HEK293 (cell line): ENCODE measurements around the gene PRPF38A.

Source experiments
- CTCF ChIA-PET: fragments of 350-600 bp; formaldehyde crosslinking; extraction: SDS; loops from one replicate; lab custom pipeline; 2021; ENCODE audit warnings: antibody characterized with exemption; lab: Yijun Ruan, JAX
- POLR2A ChIA-PET: fragments of 300-600 bp; formaldehyde crosslinking; extraction: SDS; loops from one replicate; lab custom pipeline; 2020; ENCODE audit warnings: antibody characterized with exemption, inconsistent platforms; lab: Yijun Ruan, JAX
- H3K27ac ChIP-seq: fragments of 200-500 bp; sonication (Bioruptor generic); 2 replicates; pipeline ENCODE4 v1.5.1; 2014; ENCODE audit warnings: low read depth, low read length, control low read depth, inconsistent platforms; ENCODE audit errors: extremely low read depth
- H3K36me3 ChIP-seq, 2 experiments: fragments of 200-500 bp in 1 of 2; sonication (Bioruptor generic) in 1 of 2; 1 replicate in 1 of 2; 2 replicates in 1 of 2; pipeline ENCODE4 v1.5.1; 2014 to 2017; ENCODE audit warnings: inconsistent platforms in 2 of 2, low read length in 2 of 2; ENCODE audit not compliant: control insufficient read depth in 2 of 2, insufficient read depth in 1 of 2
- H3K4me1 ChIP-seq: fragments of 200-500 bp; sonication (Bioruptor generic); 2 replicates; pipeline ENCODE4 v1.5.1; 2014; ENCODE audit warnings: mild to moderate bottlenecking, low read length, inconsistent platforms; ENCODE audit not compliant: control insufficient read depth, insufficient read depth
- H3K4me3 ChIP-seq: 2 replicates; pipeline ENCODE4 v1.5.1; 2011; ENCODE audit warnings: low read depth, mild to moderate bottlenecking, control low read depth, low read length, moderate library complexity
- H3K9me3 ChIP-seq: fragments of 200-500 bp; sonication (Bioruptor generic); 2 replicates; pipeline ENCODE4 v1.5.1; 2014; ENCODE audit warnings: low read depth, low read length, inconsistent platforms; ENCODE audit not compliant: control insufficient read depth, insufficient read depth
- EGR2 ChIP-seq: fragments of 450-650 bp; formaldehyde crosslinking; IDR thresholded peaks from 2 replicates; pipeline ENCODE4 v1.5.1; 2016; ENCODE audit warnings: low read depth, missing biosample characterization, missing genetic modification characterization
- GLI2 ChIP-seq: fragments of 450-650 bp; formaldehyde crosslinking; IDR thresholded peaks from 2 replicates; pipeline ENCODE4; 2017; ENCODE audit warnings: missing biosample characterization, missing genetic modification characterization, low read depth, borderline replicate concordance
- HOXC10 ChIP-seq: sonication (generic); formaldehyde crosslinking; IDR thresholded peaks from 2 replicates; pipeline ENCODE4 v1.8.1; 2023; ENCODE audit warnings: mild to moderate bottlenecking, missing genetic modification reagents
- IKZF3 ChIP-seq: fragments of 450-650 bp; IDR thresholded peaks from 2 replicates; pipeline ENCODE4 v1.5.0; 2018; ENCODE audit warnings: missing biosample characterization, mild to moderate bottlenecking, missing genetic modification characterization, moderate library complexity
- KLF1 ChIP-seq: fragments of 450-650 bp; formaldehyde crosslinking; IDR thresholded peaks from 2 replicates; pipeline ENCODE4 v1.5.1; 2016; ENCODE audit warnings: missing biosample characterization, missing genetic modification characterization
- KLF7 ChIP-seq: fragments of 450-650 bp; formaldehyde crosslinking; IDR thresholded peaks from 2 replicates; pipeline ENCODE4 v1.5.1; 2016; ENCODE audit warnings: missing biosample characterization, missing genetic modification characterization, borderline replicate concordance
- KLF9 ChIP-seq: fragments of 450-650 bp; formaldehyde crosslinking; IDR thresholded peaks from 2 replicates; pipeline ENCODE4 v1.5.1; 2016; ENCODE audit warnings: missing biosample characterization, missing genetic modification characterization, low read depth
- PRDM2 ChIP-seq: fragments of 450-650 bp; formaldehyde crosslinking; IDR thresholded peaks from 2 replicates; pipeline ENCODE4 v1.5.1; 2016; ENCODE audit warnings: missing biosample characterization, missing genetic modification characterization, borderline replicate concordance
- SP2 ChIP-seq: fragments of 450-650 bp; formaldehyde crosslinking; IDR thresholded peaks from 2 replicates; pipeline ENCODE4 v1.5.1; 2016; ENCODE audit warnings: missing biosample characterization, missing genetic modification characterization
- SP3 ChIP-seq: fragments of 450-650 bp; formaldehyde crosslinking; IDR thresholded peaks from 2 replicates; pipeline ENCODE4 v1.5.1; 2016; ENCODE audit warnings: missing biosample characterization, missing genetic modification characterization
- WT1 ChIP-seq: fragments of 450-650 bp; formaldehyde crosslinking; IDR thresholded peaks from 2 replicates; pipeline ENCODE4 v1.5.1; 2016; ENCODE audit warnings: missing biosample characterization, missing genetic modification characterization
- ZBTB17 ChIP-seq: fragments of 450-650 bp; formaldehyde crosslinking; IDR thresholded peaks from 2 replicates; pipeline ENCODE4 v1.5.1; 2016; ENCODE audit warnings: missing biosample characterization, missing genetic modification characterization
- ZBTB49 ChIP-seq: fragments of 450-650 bp; formaldehyde crosslinking; IDR thresholded peaks from 2 replicates; pipeline ENCODE4 v1.5.1; 2016; ENCODE audit warnings: missing biosample characterization, missing genetic modification characterization, low read depth
- ZFP41 ChIP-seq: fragments of 450-650 bp; formaldehyde crosslinking; IDR thresholded peaks from 2 replicates; pipeline ENCODE4 v1.5.1; 2016; ENCODE audit warnings: missing biosample characterization, missing genetic modification characterization, borderline replicate concordance
- ZNF169 ChIP-seq: fragments of 450-650 bp; formaldehyde crosslinking; IDR thresholded peaks from 2 replicates; pipeline ENCODE4 v1.5.1; 2016; ENCODE audit warnings: missing biosample characterization, missing genetic modification characterization
- ZNF221 ChIP-seq: fragments of 450-650 bp; formaldehyde crosslinking; IDR thresholded peaks from 2 replicates; pipeline ENCODE4 v1.5.1; 2017; ENCODE audit warnings: missing biosample characterization, missing genetic modification characterization, borderline replicate concordance
- ZNF266 ChIP-seq: fragments of 450-650 bp; formaldehyde crosslinking; IDR thresholded peaks from 2 replicates; pipeline ENCODE4 v1.5.1; 2016; ENCODE audit warnings: missing biosample characterization, missing genetic modification characterization, low read depth
- ZNF404 ChIP-seq: fragments of 450-650 bp; formaldehyde crosslinking; IDR thresholded peaks from 2 replicates; pipeline ENCODE4 v1.5.1; 2017; ENCODE audit warnings: missing biosample characterization, missing genetic modification characterization
- ZNF48 ChIP-seq: fragments of 450-650 bp; formaldehyde crosslinking; IDR thresholded peaks from 2 replicates; pipeline ENCODE4 v1.5.1; 2016; ENCODE audit warnings: missing biosample characterization, missing genetic modification characterization
- ZNF561 ChIP-seq: fragments of 450-650 bp; IDR thresholded peaks from 2 replicates; pipeline ENCODE4 v1.5.1; 2018; ENCODE audit warnings: missing biosample characterization, missing genetic modification characterization, borderline replicate concordance
- ZNF585B ChIP-seq: fragments of 450-650 bp; formaldehyde crosslinking; IDR thresholded peaks from 2 replicates; pipeline ENCODE4 v1.5.1; 2016; ENCODE audit warnings: missing biosample characterization, missing genetic modification characterization
- ZNF600 ChIP-seq: fragments of 450-650 bp; formaldehyde crosslinking; IDR thresholded peaks from 2 replicates; pipeline ENCODE4 v1.5.1; 2016; ENCODE audit warnings: missing biosample characterization, missing genetic modification characterization
- ZNF610 ChIP-seq: fragments of 450-650 bp; formaldehyde crosslinking; IDR thresholded peaks from 2 replicates; pipeline ENCODE4 v1.5.1; 2016; ENCODE audit warnings: missing biosample characterization, missing genetic modification characterization, borderline replicate concordance
- ZNF621 ChIP-seq: fragments of 450-650 bp; formaldehyde crosslinking; IDR thresholded peaks from 2 replicates; pipeline ENCODE4 v1.5.1; 2017; ENCODE audit warnings: missing biosample characterization, missing genetic modification characterization
- ZNF658 ChIP-seq: fragments of 450-650 bp; formaldehyde crosslinking; IDR thresholded peaks from 2 replicates; pipeline ENCODE4; 2016; ENCODE audit warnings: missing biosample characterization, missing genetic modification characterization
- ZNF747 ChIP-seq: fragments of 450-650 bp; formaldehyde crosslinking; IDR thresholded peaks from 2 replicates; pipeline ENCODE4 v1.5.1; 2016; ENCODE audit warnings: missing biosample characterization, missing genetic modification characterization
- ZNF785 ChIP-seq: fragments of 450-650 bp; formaldehyde crosslinking; IDR thresholded peaks from 2 replicates; pipeline ENCODE4 v1.5.1; 2016; ENCODE audit warnings: missing biosample characterization, missing genetic modification characterization
- ZNF791 ChIP-seq: fragments of 450-650 bp; formaldehyde crosslinking; IDR thresholded peaks from 2 replicates; pipeline ENCODE4 v1.5.1; 2016; ENCODE audit warnings: missing biosample characterization, missing genetic modification characterization
- ZNF837 ChIP-seq: fragments of 450-650 bp; formaldehyde crosslinking; IDR thresholded peaks from 2 replicates; pipeline ENCODE4 v1.5.1; 2016; ENCODE audit warnings: missing biosample characterization, missing genetic modification characterization
- ZSCAN23 ChIP-seq: fragments of 450-650 bp; formaldehyde crosslinking; IDR thresholded peaks from 2 replicates; pipeline ENCODE4 v1.5.1; 2016; ENCODE audit warnings: missing biosample characterization, missing genetic modification characterization
- TF ChIP-seq, protein P1 (sequence below): fragments of 450-650 bp; formaldehyde crosslinking; IDR thresholded peaks from 2 replicates; pipeline ENCODE4 v1.5.1; 2017; ENCODE audit warnings: missing biosample characterization, missing genetic modification characterization

Gene PRPF38A

GRCh38 chr1:52365071-52365745 lies 39.2 kb upstream of the PRPF38A start:
- Histone ChIP-seq H3K4me3 (peak overlapping the region; percentile 91), H3K36me3 (peaks cover 0 to 43% of the 10 kb centered on the region in 2 experiments; a peak in 2 of 3 replicates), H3K9me3 (no peaks in the 10 kb centered on the region), H3K27ac (peak overlapping the region; percentile 91), H3K4me1 (peaks cover 7% of the 10 kb centered on the region; the same call in 1 of the 2 replicates)
- ChIA-PET POLR2A (interaction anchor here (0.6 to 3.1 kb wide), 7 partner anchors 9 to 478 kb away, joined by 3 to 10 read pairs (median 5); partner anchors contain the start of genes BTF3L4, ORC1, PRPF38A and TUT4), CTCF (interaction anchor here (0.7 to 1.2 kb wide), 4 partner anchors 11 to 1003 kb away, joined by 3 to 4 read pairs (median 4); no protein-coding TSS in a partner anchor)
- TF ChIP-seq EGR2 (tag by site-specific recombination) (no peak), ZNF169 (tag by site-specific recombination) (no peak), GLI2 (tag by site-specific recombination) (no peak), ZNF561 (tag by site-specific recombination) (no peak), ZBTB49 (tag by site-specific recombination) (no peak), ZNF785 (tag by site-specific recombination) (no peak), ZSCAN23 (tag by site-specific recombination) (no peak; the same call in 1 of the 2 replicates), ZNF600 (no peak), WT1 (tag by site-specific recombination) (no peak), ZNF221 (no peak), ZNF621 (tag by site-specific recombination) (no peak), ZNF791 (peak; percentile 11; the same call in 1 of the 2 replicates), ZNF404 (tag by site-specific recombination) (no peak), ZNF266 (no peak), ZNF48 (tag by site-specific recombination) (no peak), ZFP41 (tag by site-specific recombination) (no peak), ZNF837 (tag by site-specific recombination) (no peak), ZNF610 (tag by site-specific recombination) (no peak), ZNF747 (tag by site-specific recombination) (no peak), HOXC10 (no peak), SP3 (tag by site-specific recombination) (no peak), SP2 (tag by site-specific recombination) (no peak), ZBTB17 (peak; percentile 48; the same call in 1 of the 2 replicates), ZNF585B (no peak), KLF7 (no peak), PRDM2 (no peak), KLF1 (tag by site-specific recombination) (no peak), ZNF658 (no peak), KLF9 (tag by site-specific recombination) (no peak), IKZF3 (tag by site-specific recombination) (no peak)
- TF ChIP-seq, protein P1, sequence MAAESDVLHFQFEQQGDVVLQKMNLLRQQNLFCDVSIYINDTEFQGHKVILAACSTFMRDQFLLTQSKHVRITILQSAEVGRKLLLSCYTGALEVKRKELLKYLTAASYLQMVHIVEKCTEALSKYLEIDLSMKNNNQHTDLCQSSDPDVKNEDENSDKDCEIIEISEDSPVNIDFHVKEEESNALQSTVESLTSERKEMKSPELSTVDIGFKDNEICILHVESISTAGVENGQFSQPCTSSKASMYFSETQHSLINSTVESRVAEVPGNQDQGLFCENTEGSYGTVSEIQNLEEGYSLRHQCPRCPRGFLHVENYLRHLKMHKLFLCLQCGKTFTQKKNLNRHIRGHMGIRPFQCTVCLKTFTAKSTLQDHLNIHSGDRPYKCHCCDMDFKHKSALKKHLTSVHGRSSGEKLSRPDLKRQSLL (tag by site-specific recombination): 0 out of 2 replicates have a peak, but pooled peaks have one; percentile 15
